HG02852 (cell line): Measurements from ENCODE around the gene RPS27A.
"Not testable (repeated sequence)": the region's sequence is repeated elsewhere in the genome, so short reads cannot be mapped to it uniquely, and the experiment has no call there.

Experiments used
- ATAC-seq: cut with Tn5 transposase; IDR thresholded peaks from one replicate; pipeline ENCODE4 v1.9.1; 2021; ENCODE audit warnings: mild to moderate bottlenecking, moderate library complexity; ENCODE audit not compliant: unreplicated experiment

Gene RPS27A

GRCh38 chr2:55232084-55232862, at the start of gene RPS27A, which contains the start of gene CLHC1:
Gene RPS27A, plus strand, starts transcription at chr2:55232688. Its CDS starts 137 bp downstream, at chr2:55232825.
Gene CLHC1, minus strand, starts transcription at chr2:55232293. Its CDS starts 9,882 bp downstream, at chr2:55222411.
- peak; percentile 85 for ATAC-seq

DNA sequence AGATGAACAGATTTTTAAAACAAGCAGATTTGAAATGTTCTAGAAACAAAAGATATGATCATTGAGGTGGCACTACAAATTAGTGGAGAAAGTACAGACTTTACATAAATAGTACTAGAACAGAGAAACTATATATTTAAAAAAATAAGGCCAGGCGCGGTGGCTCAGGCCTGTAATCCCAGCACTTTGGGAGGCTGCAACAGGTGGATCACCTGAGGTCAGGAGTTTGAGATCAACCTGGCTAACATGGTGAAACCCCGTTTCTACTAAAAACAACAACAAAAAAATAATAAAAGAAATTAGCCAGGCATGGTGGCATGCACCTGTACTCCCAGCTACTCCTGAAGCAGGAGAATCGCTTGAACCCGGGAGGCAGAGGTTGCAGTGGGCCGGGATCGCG, 45.7 kb upstream of the RPS27A start:
- not testable (repeated sequence) for ATAC-seq

DNA sequence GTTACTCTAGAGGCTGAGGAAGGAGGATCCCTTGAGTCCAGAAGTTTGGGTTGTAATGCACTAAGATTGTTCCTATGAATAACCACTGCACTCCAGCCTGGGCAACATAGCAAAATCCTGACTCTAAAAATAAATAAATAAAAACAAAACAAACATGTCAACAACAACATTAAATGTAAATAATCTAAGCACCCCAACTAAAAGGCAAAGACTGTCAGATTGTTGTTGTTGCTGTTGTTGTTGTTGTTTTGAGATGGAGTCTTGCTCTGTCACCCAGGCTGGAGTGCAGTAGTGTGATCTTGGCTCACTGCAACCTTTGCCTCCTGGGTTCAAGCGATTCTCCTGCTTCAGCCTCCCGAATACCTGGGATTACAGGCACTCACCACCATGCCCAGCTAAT, 40.6 kb upstream of the RPS27A start:
- ATAC-seq: not testable (repeated sequence)

GRCh38 chr2:55196526-55196925, 36.0 kb upstream of the RPS27A start:
- no peak for ATAC-seq

GRCh38 chr2:55200416-55200815, 32.1 kb upstream of the RPS27A start:
- ATAC-seq: no peak

DNA sequence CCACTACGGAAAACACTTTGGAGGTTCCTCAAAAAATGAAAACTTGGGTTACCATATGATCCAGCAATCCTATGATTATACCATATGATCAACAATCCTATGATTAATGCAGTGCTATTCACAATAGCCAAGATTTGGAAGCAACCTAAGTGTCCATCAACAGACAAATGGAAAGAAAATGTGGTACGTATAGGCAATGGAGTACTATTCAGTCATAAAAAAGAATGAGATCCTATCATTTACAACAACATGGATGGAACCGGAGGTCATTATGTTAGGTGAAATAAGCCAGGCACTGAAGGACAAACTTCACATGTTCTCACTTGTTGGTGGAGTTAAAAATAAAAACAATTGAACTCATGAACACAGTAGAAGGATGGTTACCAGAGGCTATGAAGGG, 28.0 kb upstream of the RPS27A start:
- ATAC-seq: no peak

GRCh38 chr2:55204950-55205349, 27.5 kb upstream of the RPS27A start:
- ATAC-seq: no peak

DNA sequence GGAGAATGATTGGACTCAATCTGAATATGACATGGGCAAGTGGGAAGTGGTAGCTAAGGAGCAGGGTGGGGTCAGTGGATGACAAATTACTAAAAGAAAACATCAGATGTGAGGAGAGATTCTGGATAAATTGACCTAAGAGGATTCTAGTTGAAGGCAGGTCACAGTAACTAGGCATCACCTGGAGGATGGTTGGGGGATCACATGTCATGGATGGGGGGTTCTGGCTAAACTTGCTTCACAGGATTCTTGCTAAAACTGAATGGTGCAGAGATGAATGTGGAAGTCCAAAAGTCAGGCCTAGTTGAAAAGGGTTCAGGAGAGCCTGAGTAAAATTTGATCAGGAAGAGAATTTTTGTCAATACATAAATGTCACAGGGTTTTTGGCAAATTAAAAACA, 18.7 kb upstream of the RPS27A start:
- ATAC-seq: no peak

GRCh38 chr2:55223958-55224760, 8.3 kb upstream of the RPS27A start:
- ATAC-seq: no peak

GRCh38 chr2:55224761-55225261, 7.7 kb upstream of the RPS27A start:
- ATAC-seq: no peak

- ATAC-seq: no peak
Measured at GRCh38 chr2:55225481-55226020, 6.9 kb upstream of the RPS27A start.

GRCh38 chr2:55227437-55228225, 4.9 kb upstream of the RPS27A start:
- not testable (repeated sequence) for ATAC-seq

GRCh38 chr2:55228226-55228563, 4.3 kb upstream of the RPS27A start:
- no peak for ATAC-seq

GRCh38 chr2:55229221-55229620, 3.3 kb upstream of the RPS27A start:
- no peak for ATAC-seq

DNA sequence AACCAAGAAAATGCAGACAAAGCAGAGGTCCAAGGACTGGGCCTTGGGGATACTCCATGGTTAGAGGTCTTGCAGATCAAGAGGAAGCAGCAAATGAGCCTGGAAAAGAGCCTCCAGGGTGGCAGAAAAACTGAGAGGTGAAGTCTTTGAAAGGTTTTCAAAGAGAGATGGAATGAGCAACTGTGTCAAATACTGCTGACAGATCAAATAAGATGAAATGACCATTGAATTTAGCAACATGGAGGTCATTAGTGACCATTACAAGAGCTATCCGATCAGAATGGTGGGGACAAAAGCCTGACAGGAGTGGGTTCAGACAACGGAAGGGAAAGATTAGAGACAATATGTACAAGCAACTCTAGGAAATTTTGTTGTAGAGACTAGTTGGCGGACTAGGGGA, 1.9 kb upstream of the RPS27A start:
- ATAC-seq: no peak

DNA sequence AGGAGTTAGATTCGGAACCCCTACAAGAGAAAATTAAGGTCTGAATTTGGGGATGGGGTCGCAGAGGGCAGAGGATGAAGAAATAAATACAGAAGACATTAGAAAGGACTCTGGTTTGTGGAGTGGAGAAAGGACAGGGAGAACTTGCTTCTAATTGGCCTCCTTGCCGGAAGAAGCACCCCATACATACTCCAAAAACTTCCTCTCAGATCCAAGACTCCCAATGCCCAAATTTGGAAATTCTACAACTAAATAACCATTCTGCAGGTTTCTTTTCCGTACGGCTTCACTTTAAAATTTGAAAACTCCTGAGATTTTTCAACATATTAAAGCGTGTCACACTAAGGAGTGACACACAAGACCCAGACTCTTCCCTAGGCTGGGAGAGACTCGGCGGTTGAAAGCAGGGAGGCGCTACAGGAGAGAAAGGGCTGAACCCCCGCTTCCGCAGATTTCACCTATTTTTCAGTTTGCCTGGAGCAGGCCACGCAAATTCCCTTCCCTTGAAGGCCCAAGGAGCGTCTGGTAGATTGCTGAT, 873 bp upstream of the RPS27A start:
- ATAC-seq: peak; percentile 2

DNA sequence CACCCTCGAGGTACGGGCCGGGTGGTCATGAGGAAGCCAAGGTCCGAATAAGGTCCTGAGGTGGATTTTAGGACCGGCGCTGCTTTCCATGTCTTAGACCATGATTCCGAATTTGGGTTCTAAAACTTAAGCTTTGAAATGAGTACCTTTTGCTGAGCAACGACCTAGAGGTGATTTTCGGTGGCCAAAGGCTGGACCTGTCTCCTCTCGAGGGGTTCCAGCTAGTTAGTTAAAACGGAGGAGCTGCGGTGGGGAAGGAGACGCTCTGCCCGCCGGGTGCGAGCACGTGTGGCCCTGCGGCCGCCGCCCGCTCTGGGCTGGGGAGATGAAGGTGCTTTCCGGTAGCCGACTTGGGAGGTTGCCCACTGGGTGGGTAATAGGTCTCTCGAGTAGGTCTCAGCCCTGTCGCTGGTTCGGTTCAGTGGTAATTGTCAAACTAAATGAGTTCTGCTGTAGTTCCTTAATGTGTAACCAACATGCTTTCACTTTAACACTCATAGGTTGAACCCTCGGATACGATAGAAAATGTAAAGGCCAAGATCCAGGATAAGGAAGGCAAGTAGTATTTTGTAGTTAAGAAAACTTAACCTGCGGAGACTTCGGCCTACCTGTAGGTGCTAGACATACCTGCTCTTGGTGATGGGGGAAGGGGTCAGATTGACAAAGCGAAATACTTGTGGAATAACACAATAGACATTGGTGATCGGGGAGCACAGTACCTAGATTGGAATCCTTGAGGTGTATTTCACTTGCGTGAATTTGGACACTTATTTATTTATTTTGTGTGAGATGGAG, 572 bp downstream of the RPS27A start:
- ATAC-seq: peak; percentile 30

- no peak for ATAC-seq
Measured at GRCh38 chr2:55233658-55233940, 1.1 kb downstream of the RPS27A start.

DNA sequence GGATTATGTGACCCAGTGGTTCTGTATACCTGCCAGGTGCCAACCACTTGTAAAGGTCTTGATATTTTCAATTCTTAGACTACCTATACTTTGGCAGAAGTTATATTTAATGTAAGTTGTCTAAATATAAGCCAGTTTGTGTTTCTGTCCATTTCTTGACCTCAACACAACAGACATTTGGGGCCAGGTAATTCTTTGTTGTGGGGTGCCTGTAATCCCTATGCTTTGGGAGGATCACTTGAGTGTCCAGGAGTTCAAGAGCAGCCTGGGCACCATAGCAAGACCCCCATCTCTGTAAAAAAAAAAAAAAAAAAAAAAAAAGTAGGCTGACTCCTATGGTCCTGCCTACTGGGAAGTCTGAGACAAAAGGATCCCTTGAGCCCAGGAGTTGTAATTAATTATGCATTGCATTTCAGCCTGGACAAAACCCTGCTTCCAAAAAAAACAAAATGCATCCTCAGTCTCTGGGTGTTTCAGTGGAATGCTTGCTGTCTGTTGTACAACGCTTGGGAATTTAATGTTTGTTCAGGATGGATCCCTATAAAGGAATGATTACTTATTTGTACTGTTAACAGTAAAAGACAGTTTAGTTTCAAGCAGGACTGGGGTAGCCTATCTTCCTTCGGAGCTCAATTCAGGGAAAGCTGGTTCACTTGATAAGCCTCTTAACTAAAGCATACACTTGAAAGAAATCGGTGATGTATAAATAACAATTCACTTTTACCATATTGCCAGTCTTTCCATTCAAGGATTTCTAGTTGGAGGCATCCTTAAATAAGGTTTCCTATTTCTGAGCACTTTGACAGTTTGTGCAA, 3.4 kb downstream of the RPS27A start:
- ATAC-seq: no peak
